GM19193 (cell line): Measurements from ENCODE around the gene GEMIN7.
A peak's percentile ranks its signal among the peaks of the same experiment; 100 is the strongest.

Experiments
- POLR2A ChIP-seq: IDR thresholded peaks from 4 replicates; pipeline ENCODE4 v1.6.1; 2011; ENCODE audit not compliant: insufficient read depth, insufficient read length; ENCODE audit errors: extremely low read depth

The GEMIN7 gene

GRCh38 chr19:45079063-45079910 is at the start of gene GEMIN7:
Gene GEMIN7, plus strand, starts transcription at chr19:45079260. Its CDS starts 10,855 bp downstream, at chr19:45090115.
- TF ChIP-seq POLR2A = peak; percentile 76

GRCh38 chr19:45030825-45031224 is 48.2 kb upstream of the GEMIN7 start:
- TF ChIP-seq POLR2A = no peak

- TF ChIP-seq POLR2A = no peak
Measured at GRCh38 chr19:45032421-45032820, 46.6 kb upstream of the GEMIN7 start.

- no peak for TF ChIP-seq POLR2A
Measured at GRCh38 chr19:45035755-45036154, 43.3 kb upstream of the GEMIN7 start.

- TF ChIP-seq POLR2A = peak; percentile 7
Measured at GRCh38 chr19:45037393-45038169, 41.5 kb upstream of the GEMIN7 start.

- peak; percentile 95 for TF ChIP-seq POLR2A
Measured at GRCh38 chr19:45038931-45039893, 39.8 kb upstream of the GEMIN7 start, which contains the start of gene CLASRP. Gene CLASRP, plus strand, starts transcription at chr19:45039045. Its CDS starts 1,168 bp downstream, at chr19:45040213.

- TF ChIP-seq POLR2A = no peak
Measured at GRCh38 chr19:45040059-45040771, 38.8 kb upstream of the GEMIN7 start.

GRCh38 chr19:45041125-45041524 is 37.9 kb upstream of the GEMIN7 start:
- no peak for TF ChIP-seq POLR2A

GRCh38 chr19:45045671-45046353 is 33.2 kb upstream of the GEMIN7 start:
- TF ChIP-seq POLR2A = no peak

- TF ChIP-seq POLR2A = no peak
Measured at GRCh38 chr19:45046355-45046754, 32.7 kb upstream of the GEMIN7 start.

GRCh38 chr19:45047188-45047797 is 31.8 kb upstream of the GEMIN7 start:
- no peak for TF ChIP-seq POLR2A

GRCh38 chr19:45049073-45049736 is 29.9 kb upstream of the GEMIN7 start:
- TF ChIP-seq POLR2A = no peak
